HuH-7.5 (cell line): Measurements from ENCODE around the gene FBXW8.
A peak's percentile ranks its signal among the peaks of the same experiment; 100 is the strongest.

ENCODE experiments used
- DNase-seq: peaks from one replicate; pipeline ENCODE4 v3.0.0; 2011; ENCODE audit warnings: low spot score

FBXW8 gene

DNA sequence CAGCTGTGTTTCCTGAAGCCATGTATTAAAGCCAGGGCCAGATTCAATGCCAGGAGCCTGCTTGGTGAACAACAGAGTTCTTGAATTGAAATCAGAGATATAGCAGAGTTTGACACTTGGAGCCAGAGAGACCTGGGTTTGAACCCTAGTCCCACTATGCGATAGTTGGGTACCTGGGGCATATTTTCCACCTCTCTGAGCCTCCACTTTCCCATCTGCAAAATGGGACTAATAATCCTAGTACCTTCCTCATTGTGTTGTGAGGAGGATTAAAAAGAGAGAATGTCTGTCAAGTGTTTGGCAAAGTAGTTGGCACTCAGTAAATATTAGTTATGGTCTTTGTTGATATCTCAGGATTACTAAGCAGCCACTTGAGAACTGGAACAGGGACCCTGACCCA is 23.5 kb upstream of the FBXW8 start:
- no peak for DNase-seq

DNA sequence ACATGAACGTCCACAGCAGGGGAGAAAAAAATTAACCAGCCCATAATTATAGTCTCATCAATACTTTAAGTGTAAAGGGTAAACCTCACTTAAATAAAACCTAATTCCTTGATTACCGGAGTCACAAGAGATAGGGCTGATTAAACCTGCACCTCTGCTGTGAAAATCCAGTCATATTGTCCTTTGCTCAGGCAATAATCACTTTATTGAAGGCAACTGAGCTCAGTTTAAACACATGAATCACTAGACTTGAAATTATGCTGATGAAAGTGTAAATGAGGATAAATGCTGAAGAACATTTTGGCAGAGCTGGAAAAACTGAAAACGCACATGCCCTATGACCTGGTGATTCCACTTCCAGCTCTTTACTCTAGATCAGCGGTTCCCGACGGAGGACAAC is 22.9 kb upstream of the FBXW8 start:
- no peak for DNase-seq

DNA sequence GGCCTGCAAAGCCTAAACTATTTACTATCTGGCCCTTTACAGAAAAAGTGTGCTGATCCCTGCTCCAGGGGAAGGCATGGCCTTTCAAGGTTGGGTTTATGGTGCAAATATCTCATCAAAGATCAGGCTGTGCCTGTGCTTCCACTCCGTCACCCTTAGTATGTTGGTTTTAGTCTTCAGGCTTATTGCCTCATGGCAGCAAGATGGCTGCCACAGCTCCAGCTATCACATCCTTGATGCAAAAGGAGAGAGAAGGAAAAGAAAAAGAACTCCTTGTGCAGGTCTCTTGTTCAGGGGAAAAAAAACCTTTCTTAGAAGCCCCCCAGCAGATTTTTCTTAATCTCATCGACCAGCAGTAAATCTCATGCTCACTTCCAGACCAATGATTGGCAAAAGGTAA is 20.4 kb upstream of the FBXW8 start:
- no peak for DNase-seq

DNA sequence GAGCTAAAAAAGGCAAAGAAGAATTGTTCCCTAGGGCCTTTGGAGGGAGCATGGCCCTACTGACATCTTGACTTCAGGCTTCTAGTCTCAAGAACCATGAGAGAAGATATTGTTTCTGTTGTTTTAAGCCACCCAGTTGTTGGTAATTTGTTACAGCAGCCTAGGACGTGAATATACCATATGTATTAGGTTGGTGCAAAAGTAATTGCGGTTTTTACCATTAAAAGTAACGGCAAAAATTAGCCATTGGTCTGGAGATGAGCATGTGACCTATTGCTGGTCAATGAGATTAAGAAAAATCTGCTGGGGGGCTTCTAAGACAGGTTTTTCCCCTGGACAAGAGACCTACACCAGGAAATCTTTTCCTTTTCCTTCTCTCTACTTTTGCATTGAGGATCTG is 19.7 kb upstream of the FBXW8 start:
- no peak for DNase-seq

DNA sequence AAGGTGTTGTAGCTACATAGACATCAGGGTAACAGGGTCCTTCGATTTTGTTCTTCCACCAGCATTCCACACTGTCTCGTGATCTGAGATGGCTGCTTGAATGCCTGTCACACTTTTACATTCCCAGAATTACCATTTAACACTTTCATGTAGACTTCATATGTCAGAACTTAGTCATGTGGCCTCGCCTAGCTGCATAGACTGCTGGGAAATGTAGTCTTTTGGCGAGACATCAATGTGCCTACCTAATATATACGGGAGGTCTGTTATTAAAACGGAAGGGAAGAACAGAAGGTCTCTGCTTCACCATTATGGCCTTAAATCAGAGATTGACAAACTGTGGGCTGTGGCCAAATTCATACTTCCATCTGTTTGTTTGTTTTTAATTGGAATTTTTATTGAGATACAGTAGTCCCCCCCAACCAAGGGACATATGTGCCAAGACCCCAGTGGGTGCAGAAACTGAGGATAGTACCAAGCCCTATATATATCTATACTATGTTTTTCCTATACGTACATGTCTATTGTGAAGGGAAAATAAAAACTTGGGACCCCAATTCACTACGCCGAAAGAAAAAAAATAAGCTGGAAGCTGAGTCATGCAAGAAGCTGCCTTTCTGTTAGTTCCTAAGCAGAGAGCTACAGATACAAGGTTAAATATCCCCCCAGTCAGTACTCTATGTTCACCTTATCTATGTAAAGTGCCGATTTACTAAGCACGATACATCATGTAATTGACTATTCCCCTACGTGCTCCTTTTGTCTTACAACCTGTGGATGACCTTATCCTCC is 18.2 kb upstream of the FBXW8 start:
- DNase-seq, result no peak

DNA sequence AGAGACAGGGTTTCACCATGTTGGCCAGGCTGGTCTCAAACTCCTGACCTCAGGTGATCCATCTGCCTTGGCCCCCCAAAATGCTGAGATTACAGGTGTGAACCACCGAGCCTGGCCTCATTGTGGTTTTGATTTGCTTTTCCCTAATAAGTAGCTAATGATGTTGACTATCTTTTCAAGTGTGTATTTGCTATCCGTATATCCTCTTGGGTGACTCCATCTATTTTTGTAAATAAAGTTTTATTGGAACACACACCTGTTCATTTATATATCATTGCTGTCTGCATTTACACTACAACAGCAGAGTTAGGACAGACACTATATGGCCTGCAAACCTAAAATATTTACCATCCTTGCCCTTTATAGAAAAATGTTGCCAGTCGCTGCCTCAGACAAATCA is 15.8 kb upstream of the FBXW8 start:
- DNase-seq, result no peak

DNA sequence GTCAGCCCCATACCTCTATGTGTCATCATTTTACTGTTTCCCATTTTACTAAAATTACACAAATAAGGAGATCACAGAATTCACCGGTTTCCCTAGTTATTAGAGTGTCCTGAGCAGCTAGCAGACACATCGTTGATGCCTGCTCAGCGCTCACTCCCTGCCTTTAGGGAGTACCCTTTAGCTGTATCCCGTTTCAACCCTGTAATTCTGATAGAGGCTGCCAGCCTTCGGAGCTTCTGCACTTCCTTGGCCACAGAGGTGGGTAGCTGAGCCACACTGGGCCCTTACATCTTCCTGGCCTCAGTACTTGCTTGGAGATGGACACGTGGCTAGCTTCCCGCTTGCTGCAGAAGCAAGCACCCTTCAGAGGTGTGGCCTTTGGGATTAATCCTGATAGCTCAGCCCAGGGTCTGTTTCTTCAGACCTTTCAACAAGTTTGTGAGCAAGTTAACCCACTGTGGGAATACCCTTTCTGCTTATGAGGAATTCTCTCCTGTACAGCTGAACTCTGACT is 14.3 kb upstream of the FBXW8 start:
- DNase-seq, result no peak

DNA sequence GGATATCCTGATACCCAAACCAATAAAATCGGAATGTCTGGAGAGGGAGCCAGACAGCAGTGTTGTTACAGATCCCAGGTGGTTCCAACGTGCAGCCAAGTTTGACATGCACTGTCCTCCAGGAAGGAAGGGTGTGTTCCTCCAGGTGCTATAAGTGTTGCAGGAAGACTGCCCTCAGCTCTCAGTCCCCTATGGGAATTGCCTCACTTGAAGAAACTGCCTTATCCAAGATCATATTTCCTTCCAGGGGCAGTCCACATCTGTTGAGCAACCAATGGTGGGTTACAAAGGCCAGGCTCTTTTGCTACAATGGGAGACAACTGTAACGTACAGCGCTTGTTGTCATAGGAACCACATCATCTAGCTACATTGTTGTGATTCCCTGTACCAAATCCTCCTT is 13.3 kb upstream of the FBXW8 start:
- DNase-seq, result no peak

DNA sequence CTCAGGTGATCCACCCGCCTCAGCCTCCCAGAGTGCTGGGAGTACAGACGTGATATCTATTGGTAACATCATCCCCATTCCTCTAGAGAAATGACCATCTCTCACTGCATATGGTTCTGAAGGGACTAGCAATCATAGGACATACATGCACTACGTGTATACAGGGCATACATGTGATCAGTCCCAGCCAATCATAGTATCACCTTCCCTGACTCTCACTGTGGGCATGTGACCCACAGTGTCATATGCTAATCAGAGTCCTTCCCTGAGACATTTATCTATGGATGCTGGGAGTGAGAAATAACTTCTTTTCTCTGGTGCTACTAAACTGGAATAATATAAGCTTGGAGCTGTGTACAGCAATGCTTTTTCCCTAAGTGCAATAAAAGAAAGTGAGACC is 12.1 kb upstream of the FBXW8 start:
- no peak for DNase-seq

DNA sequence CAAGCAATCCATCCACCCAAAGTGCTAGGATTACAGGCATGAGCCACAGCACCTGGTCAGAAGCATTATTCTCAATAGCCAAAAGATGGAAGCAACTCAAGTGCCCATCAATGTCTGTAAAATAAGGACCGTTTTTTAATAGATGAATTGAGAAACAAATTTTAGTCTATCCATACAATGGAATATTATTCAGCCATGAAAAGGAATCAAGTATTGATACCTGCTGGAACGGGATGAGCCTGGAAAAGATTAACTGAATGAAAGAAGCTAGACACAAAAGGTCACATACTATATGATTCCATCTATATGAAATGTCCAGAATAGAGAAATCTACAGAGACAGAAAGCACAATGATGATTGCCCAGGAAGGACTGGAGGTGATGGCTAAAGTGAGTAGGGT is 9.1 kb upstream of the FBXW8 start:
- DNase-seq, result no peak

DNA sequence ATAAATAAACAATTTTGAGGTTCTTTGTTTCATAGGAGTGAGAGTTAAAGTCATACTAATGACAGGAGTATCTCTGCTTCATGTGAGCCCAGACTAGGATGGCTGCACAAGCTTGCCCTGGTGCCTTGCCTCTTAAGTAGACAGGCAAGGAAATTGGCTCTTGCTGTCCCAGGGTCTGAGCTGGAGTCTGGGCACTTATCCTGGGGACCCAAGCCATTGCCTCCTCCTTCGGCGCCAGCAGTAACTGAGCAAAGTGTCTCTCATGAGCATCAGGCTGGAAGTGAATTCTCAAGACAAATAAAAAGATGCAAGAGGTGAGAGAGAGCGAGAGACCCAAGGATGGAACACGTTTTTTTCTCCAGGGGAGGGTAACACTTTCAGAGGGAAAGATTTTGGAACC is 6.9 kb upstream of the FBXW8 start:
- DNase-seq, result no peak

DNA sequence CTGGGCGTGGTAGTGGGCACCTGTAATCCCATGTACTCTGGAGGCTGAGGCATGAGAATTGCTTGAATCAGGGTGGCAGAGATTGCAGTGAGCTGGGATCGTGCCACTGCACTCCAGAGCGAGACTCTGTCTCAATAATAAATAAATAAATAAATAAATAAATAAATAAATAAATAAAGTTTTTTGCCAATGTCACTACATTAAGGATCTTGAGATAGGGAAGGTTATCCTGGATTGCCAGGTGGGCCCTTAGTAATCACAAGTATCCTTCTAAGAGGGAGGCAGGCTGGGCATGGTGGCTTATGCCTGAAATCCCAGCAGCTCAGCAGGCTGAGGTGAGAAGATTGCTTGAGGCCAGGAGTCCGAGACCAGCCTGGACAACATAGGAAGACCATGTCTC is 4.5 kb upstream of the FBXW8 start:
- no peak for DNase-seq

DNA sequence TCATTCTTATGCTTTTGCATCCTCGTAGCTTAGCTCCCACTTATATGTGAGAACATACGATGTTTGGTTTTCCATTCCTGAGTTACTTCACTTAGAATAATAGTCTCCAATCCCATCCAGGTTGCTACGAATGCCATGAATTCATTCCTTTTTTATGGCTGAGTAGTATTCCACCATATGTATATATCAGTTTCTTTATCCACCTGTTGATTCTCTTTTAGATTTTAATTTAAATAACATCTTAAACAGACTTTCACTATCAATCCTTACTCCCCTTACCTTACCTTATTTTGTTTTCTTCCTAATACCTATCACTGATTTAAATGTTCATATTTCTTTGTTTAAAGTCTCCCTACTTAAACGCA is 488 bp upstream of the FBXW8 start:
- no peak for DNase-seq

DNA sequence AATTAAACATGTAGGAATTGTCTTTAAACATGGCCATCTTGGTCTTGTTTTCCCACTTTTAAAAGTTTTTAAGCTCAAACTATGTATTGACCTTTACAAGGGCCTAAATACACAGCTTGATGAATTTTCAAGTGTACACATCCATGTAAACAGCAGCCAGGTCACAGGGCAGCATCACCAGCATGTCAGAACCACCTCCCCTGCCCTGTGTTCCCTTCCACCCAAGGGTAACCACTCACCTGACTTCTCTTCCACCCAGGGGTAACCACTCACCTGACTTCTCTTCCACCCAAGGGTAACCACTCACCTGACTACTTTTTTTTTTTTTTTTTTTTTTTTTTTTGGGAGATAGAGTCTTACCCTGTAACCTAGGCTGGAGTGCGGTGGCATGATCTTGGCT is 4.6 kb downstream of the FBXW8 start:
- no peak for DNase-seq

DNA sequence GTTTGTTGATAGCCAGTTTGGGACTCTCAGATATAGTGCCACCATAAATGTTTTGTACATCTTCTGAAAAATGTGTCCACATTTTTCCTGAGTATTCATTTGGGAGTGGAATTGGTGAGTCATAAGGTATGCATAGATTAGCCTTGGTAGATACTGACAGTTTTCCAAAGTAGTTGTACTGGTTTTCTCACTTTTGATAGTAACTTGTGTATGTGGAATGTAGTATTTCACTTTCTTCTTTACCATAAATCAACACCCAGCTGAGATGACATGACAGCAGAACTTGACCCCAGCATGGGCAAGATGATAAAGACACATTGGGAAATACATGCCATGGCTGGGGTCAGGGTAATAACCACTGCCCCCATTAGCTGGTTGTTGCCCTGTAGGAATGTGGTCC is 5.4 kb downstream of the FBXW8 start:
- no peak for DNase-seq

DNA sequence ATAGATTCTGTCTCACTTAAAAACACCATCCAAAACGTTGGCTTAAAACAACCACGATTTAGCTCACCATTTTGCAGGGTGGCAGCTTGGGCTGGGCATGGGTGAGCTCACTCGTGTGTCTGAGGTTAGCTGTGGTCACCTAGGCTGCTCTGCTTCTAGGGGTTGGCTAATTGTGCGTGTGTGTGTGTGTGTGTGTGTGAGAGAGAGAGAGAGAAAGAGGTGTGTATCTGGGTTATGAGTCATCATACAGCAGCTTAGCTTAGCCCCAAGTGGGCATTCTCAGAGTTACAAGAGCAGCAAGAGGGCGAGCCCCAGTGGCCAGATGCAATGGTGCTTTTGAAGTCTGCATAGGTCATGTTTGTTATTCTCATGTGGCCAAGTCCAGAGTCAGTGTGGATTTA is 6.0 kb downstream of the FBXW8 start:
- DNase-seq, result peak; percentile 63

DNA sequence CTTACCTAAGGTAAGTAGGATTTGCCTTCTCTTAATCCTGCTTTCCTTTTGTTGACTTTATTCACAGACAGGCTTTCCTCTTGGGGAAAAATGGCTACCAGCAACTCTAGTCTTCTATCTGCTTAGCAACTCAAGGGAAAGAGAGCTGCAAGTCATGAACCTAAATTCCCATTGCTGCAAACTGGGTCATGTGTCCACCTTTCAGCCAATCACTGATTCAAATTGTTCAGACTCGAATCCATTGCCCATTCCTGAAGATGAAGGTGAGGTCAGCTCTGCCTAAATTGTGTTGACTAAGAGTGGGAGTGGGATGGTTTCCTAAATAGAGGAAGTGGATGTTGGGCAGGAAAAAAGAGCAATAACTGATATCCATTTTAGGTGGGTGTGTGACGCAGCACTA is 7.7 kb downstream of the FBXW8 start:
- no peak for DNase-seq

DNA sequence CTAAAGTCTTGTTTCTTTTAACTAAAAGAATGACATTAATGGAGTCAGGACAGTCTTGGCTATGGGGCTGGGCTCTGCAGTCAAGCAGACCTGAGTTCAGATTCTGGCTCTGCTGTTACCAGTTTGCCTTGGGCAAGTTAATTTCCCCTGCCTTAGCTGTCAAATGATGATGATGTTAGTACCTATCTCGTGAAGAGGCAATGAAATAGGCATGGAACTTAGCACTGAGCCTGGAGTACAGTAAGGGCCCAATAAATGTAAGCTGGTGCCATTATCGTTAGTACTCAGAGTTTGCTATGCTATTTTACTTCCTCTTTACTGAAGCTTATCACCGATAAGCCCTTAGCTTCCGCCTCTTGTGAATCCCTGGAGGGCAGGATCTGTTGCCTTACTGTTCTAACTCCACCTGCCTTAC is 8.5 kb downstream of the FBXW8 start:
- no peak for DNase-seq

DNA sequence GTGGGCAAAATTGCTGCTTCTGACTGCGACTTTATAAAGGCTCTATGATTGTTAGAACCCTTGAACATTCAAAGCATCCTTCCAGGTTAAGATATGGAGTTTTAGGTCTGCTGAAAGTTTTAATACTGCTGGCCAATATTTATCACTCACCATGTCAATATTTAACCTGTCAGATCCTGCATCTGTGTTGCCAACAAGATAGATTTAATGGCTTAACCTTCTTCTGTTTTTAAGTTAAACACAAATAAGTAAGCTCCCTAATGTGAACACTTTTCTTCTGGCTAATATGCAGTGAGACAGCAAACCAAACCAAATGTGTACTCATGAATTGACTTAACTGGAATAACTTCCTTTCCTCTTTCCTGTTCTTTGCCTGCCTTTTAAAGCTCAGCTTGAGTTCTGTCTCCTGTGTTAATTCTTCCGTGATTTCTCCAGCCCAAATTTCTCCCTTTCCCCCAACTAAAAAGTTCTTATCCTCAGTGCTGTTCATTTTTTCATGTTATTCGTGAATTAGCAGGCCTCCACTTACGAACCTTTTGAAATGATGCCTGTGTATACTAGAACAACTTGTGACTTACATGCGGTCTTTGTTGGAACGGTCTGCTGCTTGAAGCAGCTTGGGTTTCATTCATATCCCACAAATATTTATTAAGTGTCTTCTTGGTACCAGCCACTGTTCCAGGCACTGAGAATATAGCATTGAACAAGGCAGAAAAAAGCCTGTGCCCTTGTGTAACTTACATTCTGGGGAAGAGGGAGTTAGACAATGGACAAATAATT is 9.1 kb downstream of the FBXW8 start:
- DNase-seq, result no peak

DNA sequence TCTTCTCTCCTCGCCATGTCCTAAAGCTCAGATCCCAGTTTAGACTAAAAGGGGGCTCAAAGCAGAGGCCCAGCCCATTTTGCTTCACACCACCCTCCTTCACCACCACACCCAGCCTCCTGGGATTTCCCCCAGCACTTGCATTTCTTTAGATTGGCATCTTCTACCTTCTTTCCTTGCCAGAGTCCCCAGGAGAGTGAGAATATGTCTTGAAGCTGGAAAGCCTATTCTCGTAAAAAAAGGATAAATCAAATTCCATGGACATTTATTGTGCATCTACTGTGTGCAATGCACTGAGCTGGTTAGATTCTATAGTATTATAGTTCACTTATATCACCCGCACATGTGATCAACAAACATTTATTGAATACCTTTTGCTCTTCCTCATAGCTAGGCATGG is 10.2 kb downstream of the FBXW8 start:
- no peak for DNase-seq

DNA sequence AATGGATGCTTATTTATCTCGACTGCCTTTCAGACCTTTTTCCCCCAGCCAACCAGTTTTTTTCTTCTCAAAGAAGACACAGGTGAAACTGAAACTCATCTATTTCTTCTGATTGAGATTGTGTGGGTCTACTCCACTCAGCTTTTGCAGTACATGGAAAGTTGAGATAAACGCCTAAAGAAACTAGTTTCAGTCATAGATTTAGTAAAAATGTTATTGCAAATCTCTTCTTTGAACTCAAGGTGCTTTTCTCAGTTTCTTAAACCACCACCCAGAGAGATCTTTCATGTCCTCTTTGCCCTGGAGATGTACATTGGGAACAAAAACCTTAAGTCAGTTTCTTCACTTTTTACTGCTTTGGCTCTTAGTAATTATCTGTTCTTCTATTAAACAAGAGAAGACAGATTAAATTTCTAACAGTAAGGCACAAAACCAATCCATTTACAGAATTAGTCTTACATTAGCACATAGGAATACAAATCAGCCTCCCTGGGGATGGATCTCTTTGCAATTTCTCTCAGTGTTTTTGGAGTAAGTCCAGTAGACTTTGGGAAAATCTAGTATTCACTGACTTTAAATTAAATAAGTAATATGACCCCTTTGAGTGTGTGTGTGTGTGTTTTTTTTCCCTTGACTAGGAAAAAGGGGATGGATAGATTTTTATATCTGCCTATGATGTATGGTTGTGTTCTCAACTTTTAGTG is 11.6 kb downstream of the FBXW8 start:
- no peak for DNase-seq

DNA sequence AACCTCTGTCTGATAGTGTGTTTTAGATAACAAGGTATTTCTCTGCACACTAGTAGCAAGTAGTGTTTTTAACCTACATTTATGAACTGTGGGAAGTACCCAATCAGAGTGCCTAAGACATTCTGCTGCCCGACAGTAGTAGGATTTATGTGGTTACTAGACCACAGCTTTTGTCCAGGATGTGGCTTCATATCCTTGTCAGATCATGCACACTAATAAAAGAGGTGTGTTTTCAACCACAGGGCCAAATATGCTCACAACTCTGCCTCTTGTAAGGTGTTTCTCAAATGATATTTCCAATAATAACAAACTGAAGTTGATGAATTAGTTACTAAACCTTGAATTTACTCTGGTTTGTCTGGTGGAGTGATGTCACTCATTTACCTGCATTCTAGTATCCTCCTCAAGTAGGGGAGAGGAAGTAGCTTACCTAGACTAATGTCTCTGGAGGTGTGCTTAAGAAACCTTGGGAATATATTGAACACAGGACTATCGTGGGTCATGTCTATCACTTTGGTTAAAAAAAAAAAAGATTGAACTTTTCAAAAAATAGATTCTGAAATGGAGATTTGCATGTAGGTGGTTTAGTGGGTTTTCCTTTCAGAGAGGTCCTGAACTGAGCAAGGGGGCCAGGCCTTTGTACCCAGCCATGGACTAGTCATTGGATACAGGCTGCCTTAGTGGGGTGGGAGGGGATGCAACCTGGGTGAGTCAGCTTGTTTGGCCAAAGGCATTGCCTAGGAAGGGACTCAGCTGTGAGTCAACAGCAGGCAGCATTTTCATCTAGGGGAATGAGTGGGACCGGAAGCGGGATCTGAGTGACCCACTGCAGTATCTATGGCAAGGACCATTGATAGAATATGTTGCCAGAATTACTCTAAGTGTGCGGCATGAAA is 14.1 kb downstream of the FBXW8 start:
- no peak for DNase-seq
